Measurements from ENCODE around the gene OR11G2. TPM values are rescaled to one million over a fixed set of nuclear protein-coding genes. Genes with fewer than 3 reads are reported as not detected.
"Not testable (repeated sequence)": the region's sequence is repeated elsewhere in the genome, so short reads cannot be mapped to it uniquely, and the experiment has no call there.

The OR11G2 gene
- total RNA-seq, 1 donor from 2014 or later: not detected

DNA sequence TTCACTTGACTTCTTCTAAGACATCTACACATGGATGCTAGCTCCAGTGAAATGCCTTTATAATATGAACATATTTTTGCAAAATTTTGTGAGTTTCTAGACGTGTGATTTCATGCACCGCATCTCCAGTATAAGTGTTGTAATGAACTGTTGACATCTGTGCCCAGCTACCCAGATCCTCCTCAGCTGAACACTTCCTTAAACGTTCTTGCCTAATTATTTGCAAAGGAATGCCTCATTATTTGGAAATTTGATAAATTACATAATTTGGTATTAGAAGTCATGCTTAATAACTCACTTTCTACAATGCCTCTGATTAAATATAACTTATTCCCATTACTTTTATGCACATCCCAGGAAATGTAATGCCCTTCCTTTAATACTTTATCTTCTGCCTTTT lies 14.0 kb downstream of the OR11G2 start:
- no peaks in the 10 kb centered on the region for H3K27me3 Mint-ChIP-seq
- no peak overlapping the region for H3K4me3 Mint-ChIP-seq
- H3K36me3 Mint-ChIP-seq: no peaks in the 10 kb centered on the region
- TF ChIP-seq, protein P1, sequence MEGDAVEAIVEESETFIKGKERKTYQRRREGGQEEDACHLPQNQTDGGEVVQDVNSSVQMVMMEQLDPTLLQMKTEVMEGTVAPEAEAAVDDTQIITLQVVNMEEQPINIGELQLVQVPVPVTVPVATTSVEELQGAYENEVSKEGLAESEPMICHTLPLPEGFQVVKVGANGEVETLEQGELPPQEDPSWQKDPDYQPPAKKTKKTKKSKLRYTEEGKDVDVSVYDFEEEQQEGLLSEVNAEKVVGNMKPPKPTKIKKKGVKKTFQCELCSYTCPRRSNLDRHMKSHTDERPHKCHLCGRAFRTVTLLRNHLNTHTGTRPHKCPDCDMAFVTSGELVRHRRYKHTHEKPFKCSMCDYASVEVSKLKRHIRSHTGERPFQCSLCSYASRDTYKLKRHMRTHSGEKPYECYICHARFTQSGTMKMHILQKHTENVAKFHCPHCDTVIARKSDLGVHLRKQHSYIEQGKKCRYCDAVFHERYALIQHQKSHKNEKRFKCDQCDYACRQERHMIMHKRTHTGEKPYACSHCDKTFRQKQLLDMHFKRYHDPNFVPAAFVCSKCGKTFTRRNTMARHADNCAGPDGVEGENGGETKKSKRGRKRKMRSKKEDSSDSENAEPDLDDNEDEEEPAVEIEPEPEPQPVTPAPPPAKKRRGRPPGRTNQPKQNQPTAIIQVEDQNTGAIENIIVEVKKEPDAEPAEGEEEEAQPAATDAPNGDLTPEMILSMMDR (conservative IDR thresholded peaks at IDR 0.05): no peak
- no peak for DNase-seq (ENCODE audit: extremely low spot score, unreplicated experiment)
- no peak overlapping the region for H3K27ac Mint-ChIP-seq
- H3K4me1 Mint-ChIP-seq (ENCODE audit: unreplicated experiment): no peaks in the 10 kb centered on the region
- H3K9me3 Mint-ChIP-seq: peaks cover 9% of the 10 kb centered on the region

DNA sequence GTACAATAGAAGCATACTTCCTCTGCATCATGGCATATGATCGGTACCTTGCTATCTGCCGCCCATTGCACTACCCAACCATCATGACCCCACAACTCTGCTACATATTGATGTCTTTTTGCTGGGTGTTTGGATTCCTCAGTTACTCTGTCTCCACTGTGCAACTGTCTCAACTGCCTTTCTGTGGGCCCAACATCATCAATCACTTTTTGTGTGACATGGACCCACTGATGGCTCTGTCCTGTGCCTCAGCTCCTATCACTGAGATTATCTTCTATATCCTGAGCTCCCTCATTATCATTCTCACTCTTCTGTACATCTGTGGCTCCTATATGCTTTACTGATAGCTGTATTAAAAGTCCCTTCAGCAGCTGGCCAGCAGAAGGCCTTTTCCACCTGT lies 18.9 kb downstream of the OR11G2 start:
- TF ChIP-seq, protein P1 (conservative IDR thresholded peaks at IDR 0.05): no peak
- DNase-seq (ENCODE audit: extremely low spot score, unreplicated experiment): no peak
- peaks cover 14% of the 10 kb centered on the region for H3K9me3 Mint-ChIP-seq
- peaks cover 4% of the 10 kb centered on the region for H3K36me3 Mint-ChIP-seq
- H3K4me1 Mint-ChIP-seq (ENCODE audit: unreplicated experiment): no peaks in the 10 kb centered on the region
- H3K27ac Mint-ChIP-seq: no peak overlapping the region
- H3K4me3 Mint-ChIP-seq: no peak overlapping the region
- H3K27me3 Mint-ChIP-seq: no peaks in the 10 kb centered on the region

DNA sequence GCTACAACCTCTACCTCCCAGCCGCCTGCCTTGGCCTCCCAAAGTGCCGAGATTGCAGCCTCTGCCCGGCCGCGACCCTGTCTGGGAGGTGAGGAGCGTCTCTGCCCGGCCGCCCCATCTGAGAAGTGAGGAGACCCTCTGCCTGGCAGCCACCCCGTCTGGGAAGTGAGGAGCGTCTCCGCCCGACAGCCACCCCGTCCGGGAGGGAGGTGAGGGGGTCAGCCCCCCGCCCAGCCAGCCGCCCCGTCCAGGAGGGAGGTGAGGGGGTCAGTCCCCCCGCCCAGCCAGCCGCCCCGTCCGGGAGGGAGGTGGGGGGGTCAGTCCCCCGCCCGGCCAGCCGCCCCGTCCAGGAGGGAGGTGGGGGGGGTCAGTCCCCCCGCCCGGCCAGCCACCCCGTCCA lies 21.7 kb downstream of the OR11G2 start:
- not testable (repeated sequence) for H3K27me3 Mint-ChIP-seq, H3K27ac Mint-ChIP-seq, H3K4me3 Mint-ChIP-seq

DNA sequence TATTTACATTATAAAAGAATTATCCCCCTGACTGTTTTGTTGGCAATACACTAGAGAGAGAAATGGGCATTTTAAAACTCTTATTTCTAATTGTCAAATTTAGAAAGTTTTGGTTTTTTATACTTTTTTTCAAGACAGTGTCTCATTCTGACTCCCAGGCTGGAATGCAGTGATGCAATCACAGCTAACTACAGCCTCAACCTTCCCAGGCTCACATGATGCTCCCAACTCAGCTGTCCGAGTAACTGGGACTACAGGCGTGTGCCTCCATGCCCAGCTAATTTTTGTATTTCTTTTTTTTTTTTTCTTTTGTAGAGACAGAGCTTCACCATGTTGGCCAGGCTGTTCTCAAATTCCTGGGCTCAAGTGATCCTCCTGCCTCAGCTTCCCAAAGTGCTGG lies 24.5 kb downstream of the OR11G2 start:
- TF ChIP-seq, protein P1 (conservative IDR thresholded peaks at IDR 0.05): no peak
- peaks cover 16% of the 10 kb centered on the region for H3K9me3 Mint-ChIP-seq

More for the DNA sequence above, 21.7 kb downstream of the OR11G2 start:
- DNase-seq (ENCODE audit: extremely low spot score, unreplicated experiment); H3K36me3 Mint-ChIP-seq; H3K4me1 Mint-ChIP-seq (ENCODE audit: unreplicated experiment): not testable (repeated sequence)
- H3K9me3 Mint-ChIP-seq: peaks cover 21% of the 10 kb centered on the region

DNA sequence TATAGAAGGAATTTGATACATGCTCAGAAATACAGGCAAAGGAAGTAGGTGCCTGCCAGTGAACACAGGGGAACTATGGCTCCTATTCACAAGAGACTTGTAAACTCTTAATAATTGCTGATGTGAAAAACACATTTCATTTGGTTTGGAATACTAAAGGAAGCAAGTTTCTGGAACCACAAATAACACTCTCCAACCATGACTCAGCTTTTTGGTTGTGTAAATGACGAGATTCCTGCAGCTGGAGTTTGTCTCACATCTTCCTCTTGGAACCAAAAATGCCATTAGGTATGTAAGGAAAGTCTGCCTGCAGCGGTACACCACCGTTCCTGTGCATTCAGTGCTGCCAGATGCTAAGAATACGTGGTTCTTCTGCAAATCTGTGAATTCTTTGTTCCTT lies 28.3 kb downstream of the OR11G2 start:
- H3K27ac Mint-ChIP-seq: no peak overlapping the region
- no peaks in the 10 kb centered on the region for H3K36me3 Mint-ChIP-seq
- TF ChIP-seq, protein P1 (conservative IDR thresholded peaks at IDR 0.05): no peak
- H3K4me3 Mint-ChIP-seq: no peak overlapping the region
- H3K4me1 Mint-ChIP-seq (ENCODE audit: unreplicated experiment): no peaks in the 10 kb centered on the region
- H3K27me3 Mint-ChIP-seq: no peaks in the 10 kb centered on the region
- H3K9me3 Mint-ChIP-seq: peaks cover 11% of the 10 kb centered on the region
- DNase-seq (ENCODE audit: extremely low spot score, unreplicated experiment): no peak

More for the DNA sequence above, 24.5 kb downstream of the OR11G2 start:
- no peaks in the 10 kb centered on the region for H3K27me3 Mint-ChIP-seq
- no peaks in the 10 kb centered on the region for H3K4me1 Mint-ChIP-seq (ENCODE audit: unreplicated experiment)
- DNase-seq (ENCODE audit: extremely low spot score, unreplicated experiment): no peak
- H3K36me3 Mint-ChIP-seq: peaks cover 4% of the 10 kb centered on the region
- no peak overlapping the region for H3K4me3 Mint-ChIP-seq
- no peak overlapping the region for H3K27ac Mint-ChIP-seq

DNA sequence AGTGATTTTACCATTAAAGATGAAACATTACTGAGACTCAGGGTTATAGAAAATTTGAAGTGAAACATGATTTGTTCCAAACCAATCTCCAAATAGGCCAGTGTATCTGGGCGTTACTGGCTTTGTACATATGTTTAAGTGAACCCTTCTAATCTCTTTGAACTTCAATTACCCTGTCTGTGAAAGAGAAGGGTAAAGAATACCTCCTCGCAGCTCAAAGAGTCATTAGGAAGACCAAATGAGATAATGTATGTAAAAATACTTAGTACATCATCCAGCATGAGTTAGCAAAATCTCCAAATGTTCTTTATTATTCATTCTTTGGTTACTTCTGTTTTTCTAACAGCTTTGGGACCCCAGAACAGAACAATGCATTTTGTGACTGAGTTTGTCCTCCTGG lies 32.7 kb downstream of the OR11G2 start, which contains the start of gene OR11H6:
Gene OR11H6 (plus strand): TSS at position 301 of the 400 bp plus-strand sequence. CDS start 0 bp downstream, at position 301.
- no peaks in the 10 kb centered on the region for H3K36me3 Mint-ChIP-seq
- DNase-seq (ENCODE audit: extremely low spot score, unreplicated experiment): no peak
- H3K9me3 Mint-ChIP-seq: peaks cover 4% of the 10 kb centered on the region
- H3K27ac Mint-ChIP-seq: no peak within 1 kb of the TSS
- H3K27me3 Mint-ChIP-seq: no peaks in the 10 kb centered on the region
- H3K4me1 Mint-ChIP-seq (ENCODE audit: unreplicated experiment): no peaks in the 10 kb centered on the region
- TF ChIP-seq, protein P1 (conservative IDR thresholded peaks at IDR 0.05): no peak
- no peak within 1 kb of the TSS for H3K4me3 Mint-ChIP-seq

Data from type B pancreatic cell (in vitro differentiated cells).